Measurements from ENCODE around the gene GSTP1.
"Not testable (repeated sequence)": the region's sequence is repeated elsewhere in the genome, so short reads cannot be mapped to it uniquely, and the experiment has no call there.

The GSTP1 gene

GRCh38 chr11:67564230-67564629, 19.4 kb upstream of the GSTP1 start:
- no peak for FAIRE-seq

- FAIRE-seq, result no peak
Observed at GRCh38 chr11:67571443-67571842, 12.2 kb upstream of the GSTP1 start.

DNA sequence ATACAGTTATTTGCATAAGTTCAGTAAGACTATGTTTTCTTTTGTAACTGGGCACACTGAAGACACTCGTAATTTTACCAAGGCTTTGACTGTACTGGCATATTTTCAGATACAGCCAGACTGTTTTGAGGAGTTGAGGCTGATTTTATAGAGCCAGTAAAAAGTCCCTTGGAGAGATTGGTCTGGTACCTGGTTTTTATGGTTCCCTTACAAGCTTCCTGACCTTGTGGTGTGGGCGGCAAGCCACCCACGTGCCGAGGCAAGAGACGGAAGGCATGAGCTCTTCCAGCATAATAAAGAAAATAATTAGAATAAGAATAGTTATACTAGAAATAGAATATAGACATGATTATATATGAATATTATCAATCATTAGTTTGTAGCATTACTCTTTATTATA, 11.3 kb upstream of the GSTP1 start:
- peak; percentile 67 for FAIRE-seq

GRCh38 chr11:67572747-67573419, 10.7 kb upstream of the GSTP1 start:
- FAIRE-seq, result no peak

DNA sequence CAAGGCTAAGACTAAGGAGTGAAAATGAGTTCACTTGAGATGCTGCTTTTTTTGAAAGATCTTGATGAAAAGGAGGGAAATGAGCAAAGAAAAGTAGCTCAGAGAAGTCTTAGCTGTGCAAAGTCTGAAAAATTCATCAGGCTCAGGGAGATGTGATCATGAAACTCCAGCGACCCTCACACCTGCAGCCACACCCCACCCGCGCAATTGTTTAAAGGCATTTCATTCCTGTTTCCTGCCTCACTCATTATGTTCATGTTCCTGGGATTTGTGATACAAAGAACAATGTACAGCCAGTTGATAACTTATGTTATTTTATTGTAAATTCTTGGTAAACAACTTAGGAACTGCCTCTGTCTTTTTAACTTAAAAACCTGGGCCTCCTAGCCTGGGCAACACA, 8.7 kb upstream of the GSTP1 start:
- FAIRE-seq, result no peak

- no peak for FAIRE-seq
Observed at GRCh38 chr11:67576735-67577475, 6.7 kb upstream of the GSTP1 start.

GRCh38 chr11:67577951-67578350, 5.7 kb upstream of the GSTP1 start:
- FAIRE-seq, result no peak

GRCh38 chr11:67581469-67581868, 2.1 kb upstream of the GSTP1 start:
- no peak for FAIRE-seq

DNA sequence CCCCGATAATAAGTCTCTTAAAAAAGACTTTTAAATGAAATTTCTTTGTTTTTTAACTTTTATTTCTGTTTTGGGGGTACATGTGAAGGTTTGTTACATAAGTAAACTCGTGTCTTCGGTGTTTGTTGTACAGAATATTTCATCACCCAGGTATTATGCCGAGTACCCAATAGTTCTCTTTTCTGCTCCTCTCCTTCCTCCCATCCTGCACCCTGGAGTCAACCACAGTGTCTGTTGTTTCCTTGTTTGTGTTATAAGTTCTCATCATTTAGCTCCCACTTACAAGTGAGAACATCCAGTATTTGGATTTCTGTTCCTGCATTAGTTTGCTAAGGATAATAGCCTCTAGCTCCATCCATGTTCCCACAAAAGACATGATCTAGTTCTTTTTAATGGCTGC, 1.6 kb upstream of the GSTP1 start:
- no peak for FAIRE-seq

DNA sequence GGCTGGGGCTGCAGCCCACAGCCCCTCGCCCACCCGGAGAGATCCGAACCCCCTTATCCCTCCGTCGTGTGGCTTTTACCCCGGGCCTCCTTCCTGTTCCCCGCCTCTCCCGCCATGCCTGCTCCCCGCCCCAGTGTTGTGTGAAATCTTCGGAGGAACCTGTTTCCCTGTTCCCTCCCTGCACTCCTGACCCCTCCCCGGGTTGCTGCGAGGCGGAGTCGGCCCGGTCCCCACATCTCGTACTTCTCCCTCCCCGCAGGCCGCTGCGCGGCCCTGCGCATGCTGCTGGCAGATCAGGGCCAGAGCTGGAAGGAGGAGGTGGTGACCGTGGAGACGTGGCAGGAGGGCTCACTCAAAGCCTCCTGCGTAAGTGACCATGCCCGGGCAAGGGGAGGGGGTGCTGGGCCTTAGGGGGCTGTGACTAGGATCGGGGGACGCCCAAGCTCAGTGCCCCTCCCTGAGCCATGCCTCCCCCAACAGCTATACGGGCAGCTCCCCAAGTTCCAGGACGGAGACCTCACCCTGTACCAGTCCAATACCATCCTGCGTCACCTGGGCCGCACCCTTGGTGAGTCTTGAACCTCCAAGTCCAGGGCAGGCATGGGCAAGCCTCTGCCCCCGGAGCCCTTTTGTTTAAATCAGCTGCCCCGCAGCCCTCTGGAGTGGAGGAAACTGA, 731 bp downstream of the GSTP1 start:
- no peak for FAIRE-seq

DNA sequence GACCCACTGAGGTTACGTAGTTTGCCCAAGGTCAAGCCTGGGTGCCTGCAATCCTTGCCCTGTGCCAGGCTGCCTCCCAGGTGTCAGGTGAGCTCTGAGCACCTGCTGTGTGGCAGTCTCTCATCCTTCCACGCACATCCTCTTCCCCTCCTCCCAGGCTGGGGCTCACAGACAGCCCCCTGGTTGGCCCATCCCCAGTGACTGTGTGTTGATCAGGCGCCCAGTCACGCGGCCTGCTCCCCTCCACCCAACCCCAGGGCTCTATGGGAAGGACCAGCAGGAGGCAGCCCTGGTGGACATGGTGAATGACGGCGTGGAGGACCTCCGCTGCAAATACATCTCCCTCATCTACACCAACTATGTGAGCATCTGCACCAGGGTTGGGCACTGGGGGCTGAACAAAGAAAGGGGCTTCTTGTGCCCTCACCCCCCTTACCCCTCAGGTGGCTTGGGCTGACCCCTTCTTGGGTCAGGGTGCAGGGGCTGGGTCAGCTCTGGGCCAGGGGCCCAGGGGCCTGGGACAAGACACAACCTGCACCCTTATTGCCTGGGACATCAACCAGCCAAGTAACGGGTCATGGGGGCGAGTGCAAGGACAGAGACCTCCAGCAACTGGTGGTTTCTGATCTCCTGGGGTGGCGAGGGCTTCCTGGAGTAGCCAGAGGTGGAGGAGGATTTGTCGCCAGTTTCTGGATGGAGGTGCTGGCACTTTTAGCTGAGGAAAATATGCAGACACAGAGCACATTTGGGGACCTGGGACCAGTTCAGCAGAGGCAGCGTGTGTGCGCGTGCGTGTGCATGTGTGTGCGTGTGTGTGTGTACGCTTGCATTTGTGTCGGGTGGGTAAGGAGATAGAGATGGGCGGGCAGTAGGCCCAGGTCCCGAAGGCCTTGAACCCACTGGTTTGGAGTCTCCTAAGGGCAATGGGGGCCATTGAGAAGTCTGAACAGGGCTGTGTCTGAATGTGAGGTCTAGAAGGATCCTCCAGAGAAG, 1.6 kb downstream of the GSTP1 start:
- FAIRE-seq, result no peak

- FAIRE-seq, result no peak
Observed at GRCh38 chr11:67585911-67586310, 2.3 kb downstream of the GSTP1 start.

- FAIRE-seq, result no peak
Observed at GRCh38 chr11:67586568-67587250, 3.1 kb downstream of the GSTP1 start.

GRCh38 chr11:67588136-67588503, 4.5 kb downstream of the GSTP1 start:
- no peak for FAIRE-seq

DNA sequence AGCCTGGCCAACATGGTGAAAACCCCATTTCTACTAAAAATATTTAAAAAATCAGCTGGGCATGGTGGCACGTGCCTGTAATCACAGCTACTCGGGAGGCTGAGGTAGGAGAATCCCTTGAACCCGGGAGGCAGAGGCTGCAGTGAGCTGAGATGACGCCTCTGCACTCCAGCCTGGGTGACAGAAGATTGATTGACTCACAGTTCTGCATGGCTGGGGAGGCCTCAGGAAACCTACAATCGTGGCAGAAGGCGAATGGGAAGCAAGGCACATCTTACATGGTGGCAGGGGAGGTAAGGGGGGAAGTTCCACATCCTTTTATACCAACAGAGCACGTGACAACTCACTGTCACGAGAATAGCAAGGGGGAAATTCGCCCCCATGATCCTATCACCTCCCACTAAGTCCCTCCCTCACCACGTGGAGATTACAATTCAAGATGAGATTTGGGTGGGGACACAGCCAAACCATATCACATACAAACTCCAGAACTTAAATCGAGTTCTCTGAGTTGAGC, 5.3 kb downstream of the GSTP1 start:
- FAIRE-seq, result not testable (repeated sequence)

- FAIRE-seq, result no peak
Observed at GRCh38 chr11:67592880-67593564, 9.4 kb downstream of the GSTP1 start.

GRCh38 chr11:67593565-67593905, 9.9 kb downstream of the GSTP1 start:
- FAIRE-seq, result no peak

DNA sequence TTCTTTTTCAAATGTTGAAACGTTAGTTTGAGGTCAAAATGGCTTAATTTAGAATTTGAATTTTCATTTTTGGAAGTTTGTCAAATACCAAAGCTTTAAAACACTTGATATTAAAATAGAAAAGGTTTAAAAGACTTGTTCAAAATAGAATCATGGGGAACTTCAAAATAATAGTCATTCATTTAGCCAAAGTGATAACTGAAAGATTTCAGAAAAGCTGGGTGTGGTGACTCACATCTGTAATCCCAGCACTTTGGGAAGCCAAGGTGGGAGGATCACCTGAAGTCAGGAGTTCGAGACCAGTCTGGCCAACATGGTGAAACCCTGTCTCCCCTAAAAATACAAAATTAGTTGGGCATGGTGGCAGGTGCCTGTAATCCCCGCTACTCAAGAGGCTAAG, 10.9 kb downstream of the GSTP1 start:
- no peak for FAIRE-seq

- no peak for FAIRE-seq
Observed at GRCh38 chr11:67596753-67597300, 13.2 kb downstream of the GSTP1 start.

DNA sequence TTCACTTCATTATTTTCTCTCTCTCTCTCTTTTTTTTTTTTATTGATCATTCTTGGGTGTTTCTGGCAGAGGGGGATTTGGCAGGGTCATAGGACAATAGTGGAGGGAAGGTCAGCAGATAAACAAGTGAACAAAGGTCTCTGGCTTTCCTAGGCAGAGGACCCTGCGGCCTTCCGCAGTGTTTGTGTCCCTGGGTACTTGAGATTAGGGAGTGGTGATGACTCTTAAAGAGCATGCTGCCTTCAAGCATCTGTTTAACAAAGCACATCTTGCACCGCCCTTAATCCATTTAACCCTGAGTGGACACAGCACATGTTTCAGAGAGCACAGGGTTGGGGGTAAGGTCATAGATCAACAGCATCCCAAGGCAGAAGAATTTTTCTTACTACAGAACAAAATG, 13.8 kb downstream of the GSTP1 start:
- not testable (repeated sequence) for FAIRE-seq

DNA sequence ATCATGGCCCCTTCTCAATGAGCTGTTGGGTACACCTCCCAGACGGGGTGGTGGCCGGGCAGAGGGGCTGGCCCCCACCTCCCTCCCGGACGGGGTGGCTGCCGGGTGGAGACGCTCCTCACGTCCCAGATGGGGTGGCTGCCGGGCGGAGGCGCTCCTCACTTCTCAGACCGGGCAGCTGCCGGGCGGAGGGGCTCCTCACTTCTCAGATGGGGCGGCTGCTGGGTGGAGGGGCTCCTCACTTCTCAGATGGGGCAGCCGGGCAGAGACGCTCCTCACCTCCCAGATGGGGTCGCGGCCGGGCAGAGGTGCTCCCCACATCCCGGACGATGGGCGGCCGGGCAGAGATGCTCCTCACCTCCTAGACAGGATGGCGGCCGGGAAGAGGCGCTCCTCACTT, 14.4 kb downstream of the GSTP1 start:
- FAIRE-seq, result not testable (repeated sequence)

Data from endometrium (tissue), 2 donors.